Measurements from ENCODE around the gene DNAH6. TPM values are rescaled to one million over a fixed set of nuclear protein-coding genes. Genes with fewer than 3 reads are reported as not detected.

Gene DNAH6
- total RNA-seq, 1 experiment from 2014 or later, result 0.39 TPM

DNA sequence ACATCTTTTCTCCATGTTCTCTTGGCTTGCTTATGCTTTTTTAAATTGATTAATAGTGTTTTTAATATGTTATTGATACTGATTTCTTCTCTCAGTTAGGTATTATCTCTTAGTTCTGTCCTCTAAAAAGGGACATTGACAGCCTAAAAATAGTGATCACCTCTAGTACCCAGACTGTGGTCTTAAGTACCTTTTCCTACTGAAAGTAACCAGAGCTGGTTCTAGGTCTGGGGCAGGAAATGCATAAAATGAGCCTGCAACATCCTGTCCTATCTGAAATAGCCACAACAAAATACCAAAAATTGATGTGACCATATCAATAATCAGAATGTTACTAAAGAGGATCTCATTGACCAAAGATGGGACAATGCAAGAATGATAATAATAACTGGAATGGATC lies 113.3 kb downstream of the DNAH6 start (continued):
- TF ChIP-seq ARID4B (CRISPR knock-in tag; IDR thresholded peaks at IDR 0.05; ENCODE audit: borderline replicate concordance) (no peak), E2F1 (CRISPR knock-in tag; IDR thresholded peaks at IDR 0.05) (no peak), NR1H2 (CRISPR knock-in tag; IDR thresholded peaks at IDR 0.05) (no peak), NFYB (CRISPR knock-in tag; conservative IDR thresholded peaks at IDR 0.05; ENCODE audit: low read depth) (no peak), IRF2 (CRISPR knock-in tag; IDR thresholded peaks at IDR 0.05; ENCODE audit: borderline replicate concordance, low read depth) (no peak), ZNF317 (CRISPR knock-in tag; IDR thresholded peaks at IDR 0.05; ENCODE audit: borderline replicate concordance, low read depth) (no peak), ZNF138 (CRISPR knock-in tag; conservative IDR thresholded peaks at IDR 0.05) (no peak), FOXP1 (CRISPR knock-in tag; IDR thresholded peaks at IDR 0.05; ENCODE audit: borderline replicate concordance) (no peak)
- TF ChIP-seq, protein P1, sequence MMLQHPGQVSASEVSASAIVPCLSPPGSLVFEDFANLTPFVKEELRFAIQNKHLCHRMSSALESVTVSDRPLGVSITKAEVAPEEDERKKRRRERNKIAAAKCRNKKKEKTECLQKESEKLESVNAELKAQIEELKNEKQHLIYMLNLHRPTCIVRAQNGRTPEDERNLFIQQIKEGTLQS (CRISPR knock-in tag; conservative IDR thresholded peaks at IDR 0.05), result no peak
- TF ChIP-seq, protein P2, sequence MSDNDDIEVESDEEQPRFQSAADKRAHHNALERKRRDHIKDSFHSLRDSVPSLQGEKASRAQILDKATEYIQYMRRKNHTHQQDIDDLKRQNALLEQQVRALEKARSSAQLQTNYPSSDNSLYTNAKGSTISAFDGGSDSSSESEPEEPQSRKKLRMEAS (CRISPR knock-in tag; IDR thresholded peaks at IDR 0.05), result no peak

- no peaks in the 10 kb centered on the region for H3K27me3 Mint-ChIP-seq (ENCODE audit: low read depth)
- no peaks in the 10 kb centered on the region for H3K36me3 Mint-ChIP-seq
- peak overlapping the region; percentile 19; the same call in 1 of the 2 replicates for H3K27ac Mint-ChIP-seq
- ATAC-seq, result peak; percentile 88
- CTCF ChIA-PET, result interaction anchor here (0.9 to 1.9 kb wide), 6 partner anchors 9 to 316 kb away, joined by 3 to 12 read pairs (median 4); partner anchors contain the start of gene SUCLG1
- H3K4me3 Mint-ChIP-seq, result no peak overlapping the region
- POLR2A ChIA-PET, result no interaction called here
- H3K4me1 Mint-ChIP-seq, result no peaks in the 10 kb centered on the region
- no peak for DNase-seq (ENCODE audit: low spot score)
- H3K9me3 Mint-ChIP-seq, result no peaks in the 10 kb centered on the region
- TF ChIP-seq CTCF (IDR thresholded peaks at IDR 0.05) (peak; percentile 44), GABPB1 (CRISPR knock-in tag; IDR thresholded peaks at IDR 0.05) (no peak)
These were observed 114.7 kb downstream of the DNAH6 start for GRCh38 chr2:84631047-84631446.

DNA sequence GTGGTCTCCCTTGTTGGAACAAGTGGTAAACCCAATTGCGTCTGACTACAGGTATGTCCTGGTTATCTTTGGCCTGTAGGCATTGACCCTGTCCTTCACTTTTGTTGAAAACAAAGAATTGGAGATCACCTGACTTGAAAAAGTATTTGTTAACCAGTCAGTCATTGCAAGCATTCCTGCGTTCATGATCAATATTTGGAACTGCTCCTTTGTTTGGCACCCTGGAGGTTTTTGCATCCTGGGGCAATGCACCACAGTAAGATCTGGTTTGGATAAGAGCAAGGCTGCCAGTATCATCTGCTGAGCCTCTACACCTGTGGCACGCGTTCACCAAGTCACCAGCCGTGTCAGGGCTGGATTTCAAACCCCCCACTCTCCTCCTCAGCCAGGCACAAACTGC lies 115.7 kb downstream of the DNAH6 start:
- CTCF ChIA-PET, result interaction anchor here (0.6 to 1.9 kb wide), 6 partner anchors 8 to 226 kb away, joined by 3 to 12 read pairs (median 4); partner anchors contain the start of gene SUCLG1
- POLR2A ChIA-PET, result no interaction called here
- H3K4me3 Mint-ChIP-seq, result no peak overlapping the region
- ATAC-seq (no peak), DNase-seq (ENCODE audit: low spot score) (no peak)
- no peaks in the 10 kb centered on the region for H3K9me3 Mint-ChIP-seq
- H3K36me3 Mint-ChIP-seq, result no peaks in the 10 kb centered on the region
- H3K27ac Mint-ChIP-seq, result no peak overlapping the region
- no peaks in the 10 kb centered on the region for H3K4me1 Mint-ChIP-seq
- H3K27me3 Mint-ChIP-seq (ENCODE audit: low read depth), result no peaks in the 10 kb centered on the region; the same call in 1 of the 2 replicates
- TF ChIP-seq ZBTB21 (CRISPR knock-in tag; IDR thresholded peaks at IDR 0.05; ENCODE audit: borderline replicate concordance) (no peak), MYBL2 (CRISPR knock-in tag; IDR thresholded peaks at IDR 0.05) (no peak)
- TF ChIP-seq, protein P3, sequence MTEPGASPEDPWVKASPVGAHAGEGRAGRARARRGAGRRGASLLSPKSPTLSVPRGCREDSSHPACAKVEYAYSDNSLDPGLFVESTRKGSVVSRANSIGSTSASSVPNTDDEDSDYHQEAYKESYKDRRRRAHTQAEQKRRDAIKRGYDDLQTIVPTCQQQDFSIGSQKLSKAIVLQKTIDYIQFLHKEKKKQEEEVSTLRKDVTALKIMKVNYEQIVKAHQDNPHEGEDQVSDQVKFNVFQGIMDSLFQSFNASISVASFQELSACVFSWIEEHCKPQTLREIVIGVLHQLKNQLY (CRISPR knock-in tag; IDR thresholded peaks at IDR 0.05), result no peak
- TF ChIP-seq, protein P4, sequence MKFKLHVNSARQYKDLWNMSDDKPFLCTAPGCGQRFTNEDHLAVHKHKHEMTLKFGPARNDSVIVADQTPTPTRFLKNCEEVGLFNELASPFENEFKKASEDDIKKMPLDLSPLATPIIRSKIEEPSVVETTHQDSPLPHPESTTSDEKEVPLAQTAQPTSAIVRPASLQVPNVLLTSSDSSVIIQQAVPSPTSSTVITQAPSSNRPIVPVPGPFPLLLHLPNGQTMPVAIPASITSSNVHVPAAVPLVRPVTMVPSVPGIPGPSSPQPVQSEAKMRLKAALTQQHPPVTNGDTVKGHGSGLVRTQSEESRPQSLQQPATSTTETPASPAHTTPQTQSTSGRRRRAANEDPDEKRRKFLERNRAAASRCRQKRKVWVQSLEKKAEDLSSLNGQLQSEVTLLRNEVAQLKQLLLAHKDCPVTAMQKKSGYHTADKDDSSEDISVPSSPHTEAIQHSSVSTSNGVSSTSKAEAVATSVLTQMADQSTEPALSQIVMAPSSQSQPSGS (CRISPR knock-in tag; IDR thresholded peaks at IDR 0.05; ENCODE audit: borderline replicate concordance, low read depth), result no peak

Measured in WTC11 (cell line).